GM21723 (cell line): Measurements from ENCODE around the gene POLR2E.
"Not testable (repeated sequence)": the region's sequence is repeated elsewhere in the genome, so short reads cannot be mapped to it uniquely, and the experiment has no call there.

Source experiments
- ATAC-seq: cut with Tn5 transposase; IDR thresholded peaks from one replicate; pipeline ENCODE4 v1.9.1; 2021; ENCODE audit warnings: mild to moderate bottlenecking, moderate library complexity; ENCODE audit not compliant: unreplicated experiment

Gene POLR2E

GRCh38 chr19:1094978-1095701 lies at the start of gene POLR2E:
TSS of gene POLR2E (minus strand) at chr19:1095375. CDS start at chr19:1095315, 60 bp downstream.
- ATAC-seq, result peak; percentile 71

DNA sequence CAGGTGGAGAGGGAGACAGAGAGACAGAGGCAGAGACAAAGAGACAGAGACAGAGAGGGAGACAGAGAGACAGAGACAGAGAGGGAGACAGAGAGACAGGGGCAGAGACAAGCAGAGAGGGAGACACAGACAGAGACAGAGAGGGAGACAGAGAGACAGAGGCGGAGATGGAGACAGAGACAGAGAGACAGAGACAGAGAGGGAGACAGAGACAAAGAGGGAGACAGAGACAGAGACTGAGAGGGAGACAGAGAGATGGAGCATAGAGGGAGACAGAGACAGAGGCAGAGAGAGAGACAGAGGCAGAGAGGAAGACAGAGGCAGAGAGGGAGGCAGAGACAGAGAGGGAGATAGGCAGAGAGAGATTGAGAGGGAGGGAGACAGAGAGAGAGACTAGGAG lies 49.6 kb upstream of the POLR2E start:
- ATAC-seq, result no peak

DNA sequence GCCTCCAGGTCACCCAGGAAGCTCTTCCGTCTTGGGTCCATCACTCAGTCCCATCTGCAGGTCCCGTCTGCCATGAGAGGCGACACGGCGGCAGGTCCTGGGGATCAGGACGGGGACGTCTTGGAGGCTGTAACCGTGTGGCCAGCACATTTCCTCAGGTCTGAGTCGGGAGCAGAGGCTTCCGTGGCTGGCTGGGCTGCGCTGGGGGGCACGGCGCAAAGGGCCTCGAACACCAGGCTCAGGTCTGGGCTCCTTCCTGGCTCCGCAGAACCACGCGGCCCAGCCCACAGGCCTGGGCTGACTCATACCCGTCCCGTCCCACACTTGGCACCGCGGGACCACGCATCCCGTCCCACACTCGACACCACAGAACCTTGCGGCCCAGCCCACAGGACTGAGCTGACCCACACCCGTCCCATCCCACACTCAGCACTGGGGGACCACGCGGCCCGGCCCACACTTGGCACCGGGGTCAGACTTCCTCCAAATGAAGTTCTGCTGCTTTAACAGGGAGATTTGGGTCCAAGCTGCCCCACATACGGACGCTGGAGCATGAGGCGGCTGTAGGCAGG lies 48.7 kb upstream of the POLR2E start:
- ATAC-seq, result no peak

DNA sequence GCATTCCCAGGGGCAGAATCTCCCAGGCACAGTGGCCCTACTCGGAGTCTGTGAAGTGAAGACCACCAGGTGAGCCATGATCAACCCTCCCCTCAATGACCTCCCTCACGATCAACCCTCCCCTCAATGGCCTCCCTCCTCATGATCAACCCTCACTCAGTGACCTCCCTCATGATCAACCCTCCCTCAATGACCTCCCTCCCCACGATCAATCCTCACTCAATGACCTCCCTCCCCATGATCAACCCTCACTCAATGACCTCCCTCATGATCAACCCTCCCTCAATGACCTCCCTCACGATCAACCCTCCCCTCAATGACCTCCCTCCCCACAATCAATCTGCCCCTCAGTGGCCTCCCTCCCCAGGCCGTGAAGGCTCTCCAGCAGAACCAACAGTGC lies 46.8 kb upstream of the POLR2E start:
- ATAC-seq, result no peak

- no peak for ATAC-seq
Measured at GRCh38 chr19:1140272-1141027, 45.3 kb upstream of the POLR2E start.

DNA sequence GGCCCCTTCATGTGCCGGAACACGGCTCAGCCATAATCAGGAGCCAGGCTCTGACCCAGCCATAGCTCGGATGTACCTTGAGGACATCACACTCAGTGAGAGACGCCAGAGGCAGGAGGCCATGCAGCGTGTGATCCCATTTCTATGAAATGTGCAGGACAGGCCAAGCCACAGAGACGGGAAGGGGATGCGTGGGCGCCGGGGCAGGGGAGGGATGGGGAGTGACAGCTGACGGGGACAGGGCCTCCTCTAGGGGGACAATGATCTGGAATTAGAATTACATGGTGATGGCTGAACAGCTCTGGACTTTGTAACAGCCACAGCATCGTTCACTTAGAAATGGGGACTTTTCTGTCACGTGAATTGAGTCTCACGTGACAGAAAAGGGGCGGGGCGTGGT lies 44.0 kb upstream of the POLR2E start:
- ATAC-seq, result no peak

DNA sequence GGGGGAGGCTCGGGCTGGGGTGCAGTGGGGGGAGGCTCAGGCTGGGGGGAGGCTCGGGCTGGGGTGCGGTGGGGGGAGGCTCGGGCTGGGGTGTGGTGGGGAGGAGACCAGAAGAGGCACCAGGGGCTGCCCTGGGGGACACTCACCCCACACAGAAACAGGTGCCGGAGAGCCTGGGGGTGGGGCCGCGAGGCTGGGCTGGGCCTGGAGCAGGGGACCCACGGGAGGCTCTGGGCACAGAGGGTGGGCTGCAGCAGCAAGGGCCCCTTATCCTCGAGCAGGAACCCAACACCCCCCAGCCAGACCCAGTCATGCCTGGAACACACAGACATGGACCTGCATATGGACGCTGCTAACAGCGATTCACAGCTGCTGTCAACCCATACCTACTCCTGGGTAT lies 42.9 kb upstream of the POLR2E start:
- ATAC-seq, result no peak

GRCh38 chr19:1136621-1137317 lies 41.6 kb upstream of the POLR2E start:
- ATAC-seq, result no peak

GRCh38 chr19:1136201-1136600 lies 41.0 kb upstream of the POLR2E start:
- no peak for ATAC-seq

DNA sequence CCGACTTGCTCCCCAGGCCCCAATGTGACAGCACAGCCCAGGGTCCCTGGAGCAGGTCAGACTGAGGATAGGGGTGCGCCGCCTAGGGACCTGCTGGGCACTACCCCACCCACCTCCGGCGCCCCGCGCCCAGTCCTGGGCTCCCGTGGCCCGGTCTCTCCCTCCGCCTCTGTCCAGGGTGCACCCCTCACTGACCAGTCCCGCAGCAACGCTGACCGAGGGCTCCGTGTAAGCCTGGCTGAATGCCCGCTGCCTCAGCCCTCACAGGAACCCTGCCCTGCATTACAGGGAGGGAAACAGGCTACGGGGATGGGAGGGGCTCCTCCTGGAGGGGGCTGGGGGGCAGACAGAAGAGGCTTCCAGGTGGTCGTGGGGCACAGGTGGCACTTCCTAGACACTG lies 40.3 kb upstream of the POLR2E start:
- no peak for ATAC-seq

DNA sequence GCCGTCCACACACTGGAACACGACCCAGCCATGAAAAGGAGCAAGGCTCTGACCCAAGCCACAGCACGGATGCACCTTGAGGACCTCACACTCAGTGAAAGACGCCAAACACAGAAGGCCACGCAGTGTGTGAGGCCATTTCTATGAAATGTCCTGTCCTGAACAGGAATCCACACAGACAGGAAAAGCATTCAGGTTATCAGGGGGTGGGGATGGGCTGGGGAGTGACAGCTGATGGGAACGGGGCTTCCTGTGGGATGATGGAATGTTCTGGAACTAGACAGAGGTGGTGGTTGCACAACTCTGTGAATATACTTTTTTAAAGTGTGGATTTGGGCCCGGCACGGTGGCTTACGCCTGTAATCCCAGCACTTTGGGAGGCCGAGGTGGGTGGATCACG lies 39.3 kb upstream of the POLR2E start:
- ATAC-seq, result no peak

DNA sequence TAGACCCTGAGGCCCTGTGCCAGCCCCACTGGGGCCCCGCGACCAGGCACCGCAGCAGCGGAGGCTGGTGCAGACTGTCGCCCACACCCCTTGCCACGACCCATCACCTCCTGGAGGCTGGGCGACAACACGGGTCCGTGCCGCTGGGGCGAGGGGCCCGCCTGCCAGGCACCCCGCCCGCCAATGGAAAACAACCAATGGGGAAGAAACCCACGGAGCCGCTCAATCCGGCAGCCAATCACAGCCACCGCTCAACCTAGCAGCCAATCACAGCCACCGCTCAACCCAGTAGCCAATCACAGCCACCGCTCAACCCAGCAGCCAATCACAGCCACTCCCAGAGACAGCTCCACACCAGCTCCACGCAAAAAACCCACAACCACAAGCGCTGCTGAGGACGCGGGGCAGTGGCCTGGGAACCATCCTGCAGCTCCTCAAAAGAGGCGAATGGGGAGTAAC lies 38.3 kb upstream of the POLR2E start:
- ATAC-seq, result peak; percentile 52

DNA sequence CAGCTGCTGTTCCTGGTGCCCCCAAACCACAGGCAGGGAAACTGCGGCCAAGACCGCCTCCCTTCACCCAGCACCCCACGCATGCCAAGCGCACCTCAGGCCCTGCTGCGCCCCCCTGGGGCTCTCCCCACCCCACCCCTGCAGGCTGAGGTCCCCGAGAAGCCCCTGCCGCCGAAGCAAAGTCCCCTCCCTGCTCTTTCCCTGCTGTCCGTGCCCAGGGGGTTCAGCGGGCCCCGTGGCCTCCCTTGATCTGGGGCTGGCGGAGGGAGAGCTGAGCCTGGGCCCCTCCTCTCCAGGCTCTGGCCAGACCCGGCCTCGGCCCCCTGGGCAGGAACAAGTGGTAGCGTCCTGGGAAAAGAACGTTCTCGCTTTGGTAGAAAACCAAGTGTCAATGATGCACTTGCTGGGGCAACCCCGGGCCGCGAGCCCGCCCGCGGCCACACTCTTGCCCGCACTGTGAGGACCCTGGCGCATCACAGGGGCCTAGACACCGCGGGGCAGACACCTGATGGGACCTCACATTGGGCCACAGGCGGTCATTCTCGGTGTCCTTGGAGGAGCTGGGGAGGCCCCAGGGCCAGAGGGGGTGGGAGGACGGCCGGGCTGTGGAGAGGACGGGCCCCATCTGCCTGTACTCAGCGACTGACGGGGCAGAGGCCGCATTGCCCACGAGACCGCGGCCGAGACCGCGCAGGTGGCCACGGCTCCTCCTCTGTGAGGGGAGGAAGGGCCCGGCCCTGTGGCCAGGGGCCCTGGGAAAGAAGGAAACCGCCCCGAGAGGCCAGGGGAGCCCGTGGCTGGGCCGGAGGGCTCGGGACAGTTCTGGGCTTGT lies 37.6 kb upstream of the POLR2E start:
- ATAC-seq, result no peak

DNA sequence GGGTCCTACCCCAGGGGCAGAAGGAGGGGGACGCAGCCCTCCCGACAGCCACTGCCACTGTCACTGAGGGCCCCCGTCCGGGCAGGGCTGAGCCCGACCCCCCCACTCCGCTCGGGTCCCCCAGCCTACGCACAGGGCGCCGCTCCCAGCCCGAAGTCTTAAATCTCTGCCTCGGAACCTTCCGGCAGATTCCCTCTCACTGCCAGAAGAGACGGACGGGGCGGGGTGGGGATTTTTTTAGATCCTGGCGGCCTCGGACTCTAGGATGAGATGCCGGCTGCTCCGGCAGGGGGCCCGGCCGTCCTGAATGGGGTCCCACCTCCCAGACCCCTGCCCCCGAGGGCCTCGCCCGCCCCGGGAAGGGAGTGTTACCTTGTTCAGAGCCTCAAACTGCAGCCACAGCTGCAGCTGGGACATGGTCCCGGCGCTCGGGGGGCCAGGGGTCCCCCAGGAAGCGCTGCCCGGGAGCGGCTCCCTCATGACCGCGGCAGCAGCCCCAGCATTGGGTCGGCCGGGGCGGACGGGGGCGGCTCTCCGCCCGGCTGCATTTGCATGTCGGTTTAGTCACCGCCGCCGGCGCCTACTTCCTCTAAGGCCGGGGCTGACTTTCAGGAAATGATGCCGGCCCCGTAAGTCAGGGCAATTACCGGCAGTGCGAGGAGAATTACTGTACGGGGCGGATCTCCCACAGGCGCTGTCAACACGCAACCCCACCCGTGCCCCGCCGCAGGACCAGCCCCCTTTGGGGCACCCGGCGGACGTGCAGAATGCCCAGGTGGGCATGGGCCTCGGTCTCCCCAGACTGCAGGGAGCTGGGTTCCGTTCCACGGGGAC lies 36.8 kb upstream of the POLR2E start:
- peak; percentile 52 for ATAC-seq

GRCh38 chr19:1130771-1131717 lies 35.9 kb upstream of the POLR2E start:
- no peak for ATAC-seq

GRCh38 chr19:1129535-1129934 lies 34.4 kb upstream of the POLR2E start:
- ATAC-seq, result no peak

DNA sequence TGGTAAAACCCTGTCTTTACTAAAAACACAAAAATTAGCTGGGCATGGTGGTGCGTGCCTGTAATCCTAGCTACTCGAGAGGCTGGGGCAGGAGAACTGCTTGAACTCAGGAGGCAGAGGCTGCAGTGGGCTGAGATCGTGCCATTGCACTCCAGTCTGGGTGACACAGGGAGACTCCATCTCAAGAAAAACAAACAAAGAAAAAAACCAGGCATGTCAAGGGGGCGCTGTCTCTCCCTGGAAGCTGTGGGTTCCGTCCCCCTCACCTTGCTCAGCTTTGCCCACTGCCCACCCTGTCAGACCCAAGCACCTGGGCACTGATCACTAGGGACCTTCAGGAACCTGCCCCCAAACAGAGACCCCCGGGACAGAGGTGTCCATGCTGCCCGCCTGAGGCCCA lies 33.9 kb upstream of the POLR2E start:
- ATAC-seq, result not testable (repeated sequence)

DNA sequence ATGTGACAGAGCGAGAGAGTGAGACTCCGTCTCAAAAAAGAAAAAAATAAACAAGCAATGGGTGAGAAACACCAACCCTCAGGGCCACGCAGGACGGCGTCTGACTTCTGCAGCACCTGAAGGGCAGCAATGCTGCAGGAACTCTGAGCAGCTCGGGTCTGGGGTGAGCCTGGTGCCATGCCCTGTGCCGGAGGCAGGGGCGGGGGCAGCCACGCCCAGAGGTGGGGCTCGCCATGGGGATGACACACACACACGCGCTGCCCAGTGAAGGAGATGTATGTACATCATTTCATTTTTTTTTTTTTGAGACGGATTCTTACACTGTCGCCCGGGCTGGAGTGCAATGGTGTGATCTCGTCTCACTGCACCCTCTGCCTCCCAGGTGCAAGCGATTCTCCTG lies 32.9 kb upstream of the POLR2E start:
- no peak for ATAC-seq
